Diencephalon (tissue), 1 donor: ENCODE measurements around the gene EEF1B2. TPM values are rescaled to one million over a fixed set of nuclear protein-coding genes. Genes with fewer than 3 reads are reported as not detected.

Experiments
- small RNA-seq: library from RNA; depleted of rRNA; stranded (forward); fragments of <200 nt; gene quantifications from one replicate; pipeline ENCODE3, GENCODE V24; 2014
- total RNA-seq: library from RNA; depleted of rRNA; stranded (reverse); fragments of >200 nt; gene quantifications from one replicate; pipeline ENCODE4 v1.2.3, GENCODE V29; 2014

EEF1B2 gene
- total RNA-seq = 413 TPM

GRCh38 chr2:206159346-206160124, at the start of gene EEF1B2, which contains the start of gene NDUFS1:
EEF1B2 (plus strand) TSS chr2:206159895; CDS start chr2:206159980, 85 bp downstream.
NDUFS1 (minus strand) TSS chr2:206159444; CDS start chr2:206153678, 5,766 bp downstream.

Small RNA genes within 50 kb of the gene (small RNA-seq; reads per million reads assigned to genes)
- gene RF00134 = not detected
- gene RF02271 = not detected
- not detected for gene SNORA41
- not detected for gene SNORD51

Other genes with a start within 250 kb of the EEF1B2 start
- gene INO80D, start 73.7 kb upstream of the EEF1B2 start, total RNA-seq = 20.8 TPM
- gene NDUFS1, start 451 bp upstream of the EEF1B2 start, total RNA-seq = 104 TPM
- 44.5 TPM for gene ZDBF2, start 114.8 kb downstream of the EEF1B2 start, total RNA-seq